OCI-LY7 (cell line): ENCODE results near the gene SLC50A1.

Source experiments
- EZH2phosphoT487 ChIP-seq: fragments of 200-600 bp; sonication (generic); IDR thresholded peaks from 2 replicates; pipeline ENCODE4 v1.6.1; 2018; ENCODE audit warnings: low read depth, borderline replicate concordance, mild to moderate bottlenecking, mixed run types, antibody characterized with exemption, low read length, moderate library complexity, mixed read lengths
- TF ChIP-seq, protein P1 (sequence below): fragments of 200-600 bp; sonication (generic); conservative IDR thresholded peaks from 2 replicates; pipeline ENCODE4 v1.5.1; 2014; ENCODE audit warnings: mild to moderate bottlenecking, antibody characterized with exemption, low read length, moderate library complexity, mixed read lengths

- TF ChIP-seq, protein P1, sequence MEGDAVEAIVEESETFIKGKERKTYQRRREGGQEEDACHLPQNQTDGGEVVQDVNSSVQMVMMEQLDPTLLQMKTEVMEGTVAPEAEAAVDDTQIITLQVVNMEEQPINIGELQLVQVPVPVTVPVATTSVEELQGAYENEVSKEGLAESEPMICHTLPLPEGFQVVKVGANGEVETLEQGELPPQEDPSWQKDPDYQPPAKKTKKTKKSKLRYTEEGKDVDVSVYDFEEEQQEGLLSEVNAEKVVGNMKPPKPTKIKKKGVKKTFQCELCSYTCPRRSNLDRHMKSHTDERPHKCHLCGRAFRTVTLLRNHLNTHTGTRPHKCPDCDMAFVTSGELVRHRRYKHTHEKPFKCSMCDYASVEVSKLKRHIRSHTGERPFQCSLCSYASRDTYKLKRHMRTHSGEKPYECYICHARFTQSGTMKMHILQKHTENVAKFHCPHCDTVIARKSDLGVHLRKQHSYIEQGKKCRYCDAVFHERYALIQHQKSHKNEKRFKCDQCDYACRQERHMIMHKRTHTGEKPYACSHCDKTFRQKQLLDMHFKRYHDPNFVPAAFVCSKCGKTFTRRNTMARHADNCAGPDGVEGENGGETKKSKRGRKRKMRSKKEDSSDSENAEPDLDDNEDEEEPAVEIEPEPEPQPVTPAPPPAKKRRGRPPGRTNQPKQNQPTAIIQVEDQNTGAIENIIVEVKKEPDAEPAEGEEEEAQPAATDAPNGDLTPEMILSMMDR: no peak
- no peak for TF ChIP-seq EZH2phosphoT487
Observed at GRCh38 chr1:155110381-155110780, 25.3 kb upstream of the SLC50A1 start.
